Activated effector memory CD4-positive, alpha-beta T cell treated with anti-CD3 and anti-CD28 coated beads, Interleukin-2, amount 50 U/mL, for 16 hours (primary cell): ENCODE results near the gene CD46.
"Not testable (repeated sequence)": the region's sequence is repeated elsewhere in the genome, so short reads cannot be mapped to it uniquely, and the experiment has no call there.

Experiments used
- DNase-seq: peaks from one replicate; pipeline ENCODE4 v3.0.0-alpha.2; 2020

The CD46 gene

DNA sequence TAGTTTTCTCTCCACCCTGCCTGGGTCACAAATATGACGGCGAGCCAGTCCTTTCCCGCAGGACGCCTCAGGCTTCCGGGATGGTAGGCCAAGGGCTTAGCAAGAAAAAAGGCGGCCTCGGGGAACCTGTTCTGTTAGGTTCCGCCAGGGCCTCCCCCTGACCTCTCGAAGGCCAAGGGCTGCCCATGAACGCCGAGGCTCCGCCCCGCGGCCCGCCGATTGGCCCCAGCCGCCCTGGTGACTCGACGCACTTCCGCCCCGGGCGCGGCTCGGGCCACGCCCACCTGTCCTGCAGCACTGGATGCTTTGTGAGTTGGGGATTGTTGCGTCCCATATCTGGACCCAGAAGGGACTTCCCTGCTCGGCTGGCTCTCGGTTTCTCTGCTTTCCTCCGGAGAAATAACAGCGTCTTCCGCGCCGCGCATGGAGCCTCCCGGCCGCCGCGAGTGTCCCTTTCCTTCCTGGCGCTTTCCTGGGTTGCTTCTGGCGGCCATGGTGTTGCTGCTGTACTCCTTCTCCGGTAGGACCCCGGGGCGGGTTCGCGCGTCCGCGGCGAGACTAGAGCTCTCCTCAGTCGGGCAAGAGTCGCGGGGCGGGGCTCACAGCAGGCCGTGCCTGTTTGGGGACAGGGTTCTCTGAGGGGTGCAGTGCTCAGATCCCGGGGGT, at the start of gene CD46:
Gene CD46, plus strand, starts transcription at position 265 of the 666 bp plus-strand sequence. Its CDS starts 159 bp downstream, at position 424.
- peak; percentile 98 for DNase-seq

DNA sequence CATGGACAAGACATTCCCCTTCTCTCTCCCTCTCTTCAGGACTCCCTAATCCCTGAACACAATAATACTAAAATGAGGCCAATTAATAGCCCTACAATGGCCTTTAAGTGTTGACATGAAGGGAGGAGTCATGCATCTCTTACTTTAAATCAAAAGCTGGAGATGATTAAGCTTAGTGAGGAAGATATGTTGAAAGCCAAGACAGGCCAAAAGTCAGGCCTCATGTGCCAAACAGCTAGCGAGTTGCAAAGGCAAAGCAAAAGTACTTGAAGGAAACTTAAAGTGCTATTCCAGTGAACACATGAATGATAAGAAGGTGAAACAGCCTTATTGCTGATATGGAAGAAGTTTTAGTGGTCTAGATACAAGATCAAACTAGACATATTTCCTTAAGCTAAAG, 49.5 kb upstream of the CD46 start:
- DNase-seq, result no peak

DNA sequence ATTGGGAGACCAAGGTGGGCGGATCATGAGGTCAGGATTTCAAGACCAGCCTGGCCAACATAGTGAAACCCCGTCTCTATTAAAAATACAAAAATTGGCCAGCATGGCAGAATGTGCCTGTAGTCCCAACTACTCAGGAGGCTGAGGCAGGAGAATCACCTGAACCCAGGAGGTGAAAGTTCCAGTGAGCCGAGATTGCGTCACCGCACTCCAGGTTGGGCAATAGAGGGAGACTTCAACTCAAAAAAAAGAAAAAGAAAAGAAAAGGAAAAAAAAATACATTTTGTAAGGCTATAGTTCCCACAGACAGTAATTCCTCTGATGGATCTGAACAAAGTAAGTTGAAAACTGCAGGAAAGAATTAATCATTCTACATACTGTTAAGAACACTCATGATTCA, 48.1 kb upstream of the CD46 start:
- no peak for DNase-seq

DNA sequence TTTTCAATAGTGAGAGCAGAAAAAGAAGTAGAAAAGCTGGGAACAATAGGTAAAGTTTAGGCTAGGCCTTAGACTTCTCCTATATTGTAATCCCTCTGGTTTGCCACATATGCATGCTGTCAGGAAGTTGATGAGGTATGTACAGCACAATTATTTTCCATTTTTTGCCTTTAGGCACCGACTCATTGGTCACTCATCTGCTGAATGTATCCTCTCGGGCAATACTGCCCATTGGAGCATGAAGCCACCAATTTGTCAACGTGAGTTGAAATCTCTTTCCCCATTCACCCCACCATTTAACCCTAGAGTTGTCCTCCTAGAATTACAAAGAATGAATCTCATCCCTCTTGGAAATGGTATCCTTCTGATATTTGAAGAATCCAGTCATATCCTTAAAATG, 43.9 kb upstream of the CD46 start:
- DNase-seq, result not testable (repeated sequence)

DNA sequence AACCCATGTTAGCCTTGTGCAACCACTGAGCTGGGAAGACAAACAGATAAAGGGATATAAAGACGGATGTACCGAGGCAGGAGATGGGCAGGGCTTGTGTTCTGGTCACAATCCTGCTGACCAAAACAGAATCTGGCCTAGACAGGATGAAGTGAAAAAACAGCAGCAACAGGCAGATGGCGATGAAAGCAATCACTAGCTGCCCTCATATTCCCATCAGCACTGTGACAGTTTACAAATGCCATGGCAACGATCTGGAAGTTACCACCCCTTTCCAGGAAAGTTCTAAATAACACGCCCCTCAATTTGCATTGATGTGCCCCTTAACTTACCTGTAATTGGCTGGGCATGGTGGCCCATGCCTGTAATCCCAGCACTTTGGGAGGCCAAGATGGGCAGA, 40.6 kb upstream of the CD46 start:
- no peak for DNase-seq

DNA sequence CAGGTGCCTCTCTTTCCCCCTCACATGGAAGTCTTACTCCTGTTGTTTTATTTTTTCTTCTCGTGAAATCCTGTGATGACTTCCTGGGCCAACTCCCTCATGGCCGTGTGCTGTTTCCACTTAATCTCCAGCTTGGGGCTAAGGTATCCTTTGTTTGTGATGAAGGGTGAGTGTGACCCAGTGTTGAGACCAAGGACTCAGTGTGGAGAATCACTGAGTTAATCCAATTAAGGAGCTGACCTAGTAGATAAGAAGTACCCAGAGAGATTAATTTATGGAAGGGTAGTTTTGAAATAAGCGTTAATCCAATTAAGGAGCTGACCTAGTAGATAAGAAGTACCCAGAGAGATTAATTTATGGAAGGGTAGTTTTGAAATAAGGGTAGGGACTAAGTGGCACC, 39.2 kb upstream of the CD46 start:
- DNase-seq, result not testable (repeated sequence)

DNA sequence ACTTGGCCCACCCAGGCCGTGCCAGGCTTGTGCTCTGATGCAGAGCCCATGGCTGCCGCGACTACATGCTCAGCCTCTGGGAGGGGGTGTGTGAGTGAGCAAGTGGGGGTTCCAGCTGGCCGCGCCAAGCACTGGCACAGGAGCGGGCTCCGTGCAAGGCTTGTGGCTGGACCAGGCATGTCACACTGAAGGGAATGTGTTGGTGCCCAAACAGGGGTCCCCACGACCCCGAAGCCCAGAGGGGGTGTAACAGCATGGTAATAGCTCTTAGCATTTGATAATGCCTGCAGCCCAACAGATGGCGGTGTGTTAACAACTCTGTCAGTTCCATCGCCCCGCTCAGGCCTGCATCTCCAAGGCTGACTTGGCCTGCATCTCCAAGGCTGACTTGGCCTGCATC, 38.3 kb upstream of the CD46 start:
- no peak for DNase-seq

DNA sequence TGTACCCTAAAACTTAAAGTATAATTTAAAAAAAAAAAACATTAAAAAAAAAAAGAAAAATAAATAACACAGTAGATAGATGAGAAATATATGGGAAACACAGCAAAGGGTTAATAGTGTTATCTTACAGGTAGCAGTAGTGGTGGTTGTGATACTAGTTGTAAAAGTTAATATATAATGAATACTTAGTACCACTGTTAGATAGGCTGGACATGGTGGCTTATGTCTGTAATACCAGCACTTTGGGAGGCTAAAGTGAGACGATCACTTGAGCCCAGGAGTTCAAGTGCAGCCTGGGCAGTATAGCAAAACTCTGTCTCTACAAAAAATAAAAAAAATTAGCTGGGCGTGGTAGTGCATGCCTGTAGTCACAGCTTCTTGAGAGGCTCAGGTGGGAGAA, 32.6 kb upstream of the CD46 start:
- no peak for DNase-seq

DNA sequence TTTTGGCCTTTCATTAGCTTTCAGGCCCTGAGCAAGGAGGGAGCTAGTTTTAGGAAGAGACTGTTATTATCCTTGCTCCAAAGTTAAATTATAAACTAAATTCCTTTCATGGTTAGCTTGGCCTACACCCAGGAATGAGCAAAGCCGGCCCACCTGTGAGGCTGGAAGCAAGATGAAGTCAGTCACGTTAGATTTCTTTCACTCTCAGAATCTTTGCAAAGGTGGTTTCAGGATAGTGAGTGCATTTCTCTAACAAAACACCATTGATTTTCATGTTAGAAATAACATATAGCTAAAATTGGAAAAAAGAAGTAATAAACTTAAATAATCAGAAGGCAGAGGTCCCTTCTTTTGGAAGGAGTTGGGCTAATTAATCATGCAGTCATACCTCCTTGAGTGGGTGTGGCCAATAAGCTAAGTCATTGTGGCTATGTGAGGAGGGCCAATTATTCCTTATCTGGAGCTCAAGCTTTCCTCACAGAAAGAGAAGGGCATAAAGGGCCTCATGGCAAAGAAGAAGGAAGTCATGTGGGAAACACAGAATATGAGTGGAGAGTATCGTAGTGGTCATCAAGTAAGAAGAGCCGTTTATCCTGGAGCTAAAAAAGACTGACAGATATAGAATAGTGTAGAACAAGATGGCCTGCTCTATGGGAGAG, 23.5 kb upstream of the CD46 start:
- not testable (repeated sequence) for DNase-seq

DNA sequence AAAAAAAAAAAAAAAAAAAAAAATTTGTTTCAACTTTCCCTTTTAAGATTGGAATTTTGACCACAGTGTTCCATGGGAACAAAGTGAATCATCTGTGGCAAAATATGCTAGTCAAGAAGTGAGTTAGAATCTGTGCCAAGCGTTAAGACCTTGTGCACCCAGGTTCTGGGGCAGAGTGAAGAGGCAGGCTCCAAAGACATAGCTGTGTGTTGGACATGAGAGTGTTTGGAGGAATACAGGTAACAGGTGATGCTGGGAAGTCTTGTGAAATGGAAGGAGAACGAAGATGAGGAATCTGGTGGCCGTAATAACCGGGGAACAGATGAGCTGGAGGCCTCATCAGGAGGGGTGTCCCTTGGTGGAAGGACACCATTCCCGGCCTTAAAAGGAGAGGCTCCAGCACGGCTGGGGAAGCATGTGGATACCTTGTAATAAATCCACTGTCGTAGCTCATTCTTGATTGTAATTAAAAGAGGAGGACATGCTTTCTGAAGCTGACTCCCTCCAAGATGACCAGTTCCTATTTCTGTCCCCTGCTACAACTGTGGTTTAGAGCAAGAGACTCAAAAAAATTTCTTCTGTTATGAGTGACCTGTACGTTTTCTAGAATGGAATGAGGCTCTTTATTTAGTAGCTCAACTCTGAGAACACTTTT, 14.2 kb upstream of the CD46 start:
- DNase-seq, result not testable (repeated sequence)

DNA sequence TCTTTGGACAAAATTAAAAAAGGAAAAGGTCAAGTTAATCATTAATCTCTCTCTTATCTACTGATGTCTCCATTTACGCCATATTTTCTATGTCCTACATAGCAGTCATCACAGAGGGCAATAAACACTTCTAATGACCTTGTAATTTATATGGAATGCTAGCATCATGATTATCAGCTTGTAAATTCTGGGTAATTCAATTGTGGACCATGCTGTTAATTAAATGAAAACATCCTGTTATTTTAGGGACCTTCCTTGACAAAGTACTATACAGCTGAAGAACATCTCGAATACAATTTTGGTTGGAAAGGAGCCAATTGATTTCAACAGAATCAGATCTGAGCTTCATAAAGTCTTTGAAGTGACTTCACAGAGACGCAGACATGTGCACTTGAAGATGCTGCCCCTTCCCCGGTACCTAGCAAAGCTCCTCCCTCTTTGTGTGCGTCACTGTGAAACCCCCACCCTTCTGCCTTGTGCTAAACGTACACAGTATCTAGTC, 13.6 kb upstream of the CD46 start:
- not testable (repeated sequence) for DNase-seq

DNA sequence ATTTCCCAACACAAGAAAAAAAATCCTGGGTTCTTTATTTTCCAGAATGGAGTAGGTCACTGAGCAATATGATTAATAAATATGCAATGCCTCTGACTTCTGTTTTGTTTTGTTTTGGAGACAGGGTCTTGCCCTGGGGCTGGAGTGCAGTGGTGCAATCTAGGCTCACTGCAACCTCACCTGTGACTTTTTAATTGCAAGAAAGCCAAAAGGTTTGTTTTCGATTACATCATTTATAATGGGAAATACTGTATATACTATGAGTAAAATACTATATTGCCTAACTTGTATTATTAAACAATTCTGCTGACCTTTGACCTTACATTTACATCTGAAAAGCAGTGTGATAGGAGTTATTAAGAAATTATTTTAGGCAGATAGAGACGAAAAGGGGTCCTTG, 11.6 kb upstream of the CD46 start:
- no peak for DNase-seq

DNA sequence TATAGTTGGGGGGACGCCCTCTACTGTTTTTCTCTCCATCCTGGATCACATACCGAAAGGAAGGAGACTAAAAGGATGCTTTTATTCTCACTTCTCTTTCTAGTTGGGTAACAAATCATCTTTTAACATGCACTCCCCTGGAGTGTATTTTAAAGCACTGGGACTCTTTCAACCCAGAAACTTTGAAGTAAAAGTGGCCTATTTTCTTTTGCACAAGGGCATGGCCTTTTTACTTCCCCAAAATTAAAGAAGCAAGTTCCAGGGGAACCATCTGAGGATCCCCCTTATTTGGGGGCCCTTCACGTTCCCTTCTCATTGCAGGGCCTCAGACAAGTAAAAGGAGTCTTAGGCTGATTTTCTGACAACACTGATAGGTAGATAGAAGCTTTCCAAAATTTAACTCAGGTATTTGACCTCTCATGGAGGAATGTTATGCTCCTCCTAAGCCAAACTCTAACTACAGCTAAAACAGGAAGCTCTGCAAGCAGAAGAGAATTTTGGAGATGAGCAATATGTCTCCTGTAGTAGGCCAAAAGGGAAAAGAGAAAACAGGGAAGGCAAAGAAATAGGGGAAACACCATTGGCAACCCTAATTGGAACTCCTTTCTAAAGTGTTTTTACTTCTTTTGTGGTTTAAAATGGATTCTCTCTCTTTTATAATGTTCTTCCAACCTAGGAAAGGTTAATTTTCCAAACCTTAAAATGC, 8.9 kb upstream of the CD46 start:
- no peak for DNase-seq

DNA sequence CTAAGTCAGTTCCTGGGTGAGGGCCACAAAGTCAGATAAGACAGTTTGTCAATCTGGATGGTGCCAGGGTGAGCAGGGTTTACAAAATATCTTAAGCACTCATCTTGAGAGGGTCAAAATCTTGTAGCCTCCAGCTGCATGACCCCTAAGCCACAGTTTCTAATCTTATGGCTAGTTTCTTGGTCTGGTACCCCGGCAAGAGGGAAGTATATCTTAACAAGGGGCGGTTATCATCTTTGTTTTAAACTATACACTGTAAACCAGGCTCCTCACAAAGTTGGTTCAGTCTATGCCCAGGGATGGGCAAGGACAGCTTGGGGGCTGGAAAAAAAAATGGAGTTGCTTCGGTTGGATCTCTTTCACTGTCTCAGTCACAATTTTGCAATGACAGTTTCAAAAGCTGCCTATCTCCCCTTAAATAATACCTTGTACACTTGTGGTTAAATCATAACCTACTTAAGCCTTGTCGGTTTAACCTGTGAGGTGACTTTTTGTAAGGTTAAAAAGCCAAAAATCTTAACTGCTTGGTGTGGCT, 7.8 kb upstream of the CD46 start:
- no peak for DNase-seq

DNA sequence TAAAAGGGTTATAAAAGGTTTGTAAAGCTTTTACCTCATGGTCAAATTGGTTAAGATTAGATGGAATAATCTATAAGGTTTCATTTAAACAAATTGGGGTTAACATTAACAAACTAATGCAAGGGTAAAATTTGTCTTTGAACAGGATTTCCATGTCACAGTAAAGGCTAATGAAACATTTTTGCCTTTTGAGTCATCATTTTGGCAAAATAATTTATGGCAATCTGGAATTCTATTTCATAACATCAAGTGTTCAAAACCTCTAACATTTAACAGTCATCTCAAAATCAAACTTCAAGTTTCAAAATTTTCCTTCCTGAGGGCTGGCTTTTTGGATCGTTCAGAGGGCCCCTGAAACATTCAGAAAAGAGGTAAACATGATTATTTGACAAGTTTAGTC, 6.6 kb upstream of the CD46 start:
- DNase-seq, result no peak

DNA sequence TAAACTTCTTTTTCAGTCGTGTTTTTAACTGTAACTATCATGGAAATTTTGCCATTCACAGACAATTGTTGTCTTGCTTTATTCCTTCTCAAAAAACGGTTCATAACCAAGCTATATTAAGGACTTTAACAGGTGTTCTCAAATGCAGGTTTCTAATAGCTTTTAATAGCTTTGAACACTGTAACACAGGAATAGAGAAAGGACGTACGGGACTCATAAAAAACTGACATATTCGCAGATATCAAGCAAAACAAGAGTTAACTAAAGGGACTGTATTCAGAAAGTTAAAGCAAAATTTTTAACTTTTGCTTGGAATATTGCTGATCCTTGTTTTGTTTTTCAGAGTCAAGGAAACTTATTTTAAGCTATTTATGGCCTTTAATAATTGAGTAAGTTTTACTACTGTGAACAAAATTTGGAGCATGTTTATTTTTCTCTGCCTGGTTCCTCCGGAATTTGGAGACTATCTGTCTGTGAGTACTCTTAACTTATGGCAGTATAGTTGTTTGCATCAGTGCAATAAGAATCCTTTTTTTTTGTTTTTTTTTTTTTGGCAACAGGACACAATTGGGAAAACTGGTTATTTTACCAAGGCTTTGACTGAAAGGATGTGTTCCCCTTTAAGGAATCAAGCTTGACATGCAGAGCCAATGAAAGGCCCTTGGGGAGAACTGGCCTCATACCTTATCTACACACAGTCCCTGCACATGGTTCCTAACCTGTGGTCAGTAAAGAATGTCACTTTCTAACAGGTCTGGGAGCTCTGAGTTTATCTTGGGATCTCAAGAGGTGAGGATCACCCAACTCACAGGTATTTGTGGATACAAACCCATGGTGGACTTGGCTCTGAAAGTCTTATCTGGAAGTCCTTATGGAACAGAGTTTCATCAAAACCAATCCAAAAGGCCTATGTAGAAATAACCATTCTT, 5.8 kb upstream of the CD46 start:
- no peak for DNase-seq

DNA sequence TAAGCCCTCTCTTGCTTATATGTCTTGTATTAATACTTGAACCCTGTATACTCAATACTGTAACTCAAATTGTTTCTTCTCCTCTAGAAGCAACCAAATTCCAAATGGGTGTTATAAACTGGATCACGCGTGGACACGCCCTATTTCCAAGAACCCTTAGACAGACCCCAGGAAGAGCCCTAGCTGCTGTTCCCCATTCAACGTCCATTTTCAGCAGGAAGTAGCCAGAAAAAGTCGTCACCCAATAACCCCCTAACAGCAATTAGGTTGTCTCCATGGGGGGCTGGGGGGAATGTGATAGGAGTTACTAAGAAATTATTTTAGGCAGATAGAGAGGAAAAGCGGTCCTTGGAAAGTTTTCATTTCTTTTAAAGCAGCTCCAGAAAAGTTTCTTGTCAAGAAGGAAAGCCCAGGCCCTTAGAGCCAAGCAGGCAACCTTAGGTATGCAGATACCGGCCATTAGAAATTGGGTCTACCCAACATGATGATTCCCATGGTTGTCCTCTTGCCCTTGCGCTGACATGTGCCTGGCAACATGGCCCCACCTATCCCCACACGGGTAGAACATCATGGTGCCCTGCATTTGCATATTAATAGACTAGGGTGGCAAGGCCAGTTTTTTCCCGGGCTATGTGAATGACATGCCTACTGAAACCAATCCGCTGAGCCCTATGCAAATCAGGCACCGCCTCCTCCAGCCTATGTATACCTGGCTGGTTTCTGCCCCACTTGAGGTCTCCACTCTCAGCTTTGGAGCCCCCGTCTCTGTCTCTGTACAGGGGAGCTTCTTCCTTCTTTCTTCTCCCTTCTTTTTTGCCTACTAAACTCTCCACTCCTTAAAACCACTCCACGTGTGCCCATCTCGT, 4.0 kb upstream of the CD46 start:
- no peak for DNase-seq

DNA sequence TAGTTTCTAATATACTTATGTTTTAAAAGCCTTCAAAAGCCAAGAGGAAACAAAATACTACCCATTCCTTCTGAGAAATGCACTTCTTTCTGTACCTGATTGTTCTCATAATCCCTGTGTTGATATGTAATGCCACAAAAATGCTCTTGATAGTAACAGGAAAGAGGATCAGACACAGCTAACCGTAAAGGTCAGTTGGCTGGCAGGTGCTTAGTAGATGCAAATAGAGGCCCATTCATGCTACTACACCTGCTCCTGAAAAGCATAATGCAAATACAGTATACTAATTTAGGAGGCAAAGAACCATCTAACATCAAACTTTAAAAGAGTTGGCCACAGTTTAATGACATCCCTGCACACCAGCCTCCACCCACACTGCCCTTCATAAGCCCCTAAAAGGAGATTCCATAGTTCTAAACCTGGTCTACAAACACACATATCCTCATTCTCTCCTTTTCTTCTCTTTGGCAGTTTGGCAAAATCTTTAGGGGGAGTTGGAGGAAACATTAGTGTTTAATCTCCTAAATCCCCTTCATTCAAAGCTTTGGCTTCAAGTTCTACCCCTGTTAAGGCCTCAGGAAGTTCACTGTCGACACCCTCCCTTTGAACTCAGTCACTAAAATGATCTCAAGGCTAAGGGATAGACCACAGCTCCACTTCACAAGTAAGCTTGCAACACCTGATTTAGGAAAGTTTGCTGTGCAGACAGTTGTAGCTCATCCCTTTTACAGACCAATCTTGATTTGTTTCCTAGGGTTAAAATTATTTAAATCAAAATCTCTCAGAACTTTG, 2.9 kb upstream of the CD46 start:
- no peak for DNase-seq

DNA sequence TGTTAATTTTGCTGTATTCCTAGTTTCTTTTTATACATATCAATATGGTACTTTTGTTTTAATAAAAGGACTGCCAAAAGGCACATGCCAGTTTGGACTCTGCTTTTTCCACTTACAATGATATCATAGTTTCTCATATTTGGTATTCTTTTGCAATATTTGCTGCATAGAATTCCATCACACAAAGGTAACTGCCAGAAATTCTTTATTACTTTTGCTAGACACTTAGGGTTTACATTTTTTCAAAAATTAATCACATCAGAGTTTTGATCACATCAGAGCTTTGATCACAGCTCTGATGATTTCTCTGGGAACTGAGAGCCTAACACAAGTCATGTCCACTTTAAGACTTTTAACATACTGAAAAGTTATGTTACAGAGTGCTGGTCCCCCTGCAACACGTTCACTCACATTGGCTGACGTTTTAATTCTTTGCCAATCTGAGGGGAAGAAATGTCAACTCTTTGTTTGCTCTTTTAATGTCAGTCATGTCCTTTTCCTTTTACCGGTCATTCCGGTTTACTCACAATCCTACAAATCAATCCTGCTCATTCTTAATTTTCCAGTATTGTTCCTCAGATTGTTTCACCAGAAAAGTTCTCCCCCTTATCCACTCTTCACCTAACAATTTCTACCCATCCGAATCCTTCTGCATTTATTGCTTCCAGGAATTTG, 1.1 kb upstream of the CD46 start:
- no peak for DNase-seq

DNA sequence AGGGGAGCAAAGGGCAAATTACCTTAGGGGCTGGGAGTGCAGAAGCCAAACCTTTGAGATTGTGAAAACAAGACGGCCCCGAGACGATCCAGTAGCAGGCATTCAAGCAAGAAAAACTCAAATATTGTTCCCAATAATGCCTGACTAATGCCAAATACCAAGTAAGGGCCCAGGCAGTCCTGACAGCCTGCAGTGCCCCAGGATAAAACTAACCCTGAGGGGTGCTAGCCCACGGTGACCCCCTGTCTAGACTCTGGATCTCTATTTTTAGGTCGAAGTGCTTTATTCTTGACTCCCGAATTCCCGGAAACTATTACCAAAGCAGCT, 428 bp upstream of the CD46 start:
- not testable (repeated sequence) for DNase-seq
